SK-N-SH treated with all-trans-retinoic acid at 6 μM for 48 hours (cell line): Measurements from ENCODE around the gene TMEM259.

Experiments used
- ATAC-seq: fragments of 200-7000 bp; cut with Tn5 transposase; 3 replicates; pipeline ENCODE4 v1.9.1; 2020; ENCODE audit warnings: mild to moderate bottlenecking, moderate library complexity
- ARNTL ChIP-seq: fragments of 450-650 bp; formaldehyde crosslinking; IDR thresholded peaks from 2 replicates; pipeline ENCODE4 v1.5.0; 2020; ENCODE audit warnings: low read depth, mild to moderate bottlenecking, moderate library complexity, borderline replicate concordance
- CSDC2 ChIP-seq: fragments of 250-450 bp; sonication (Bioruptor Pico); IDR thresholded peaks from 2 replicates; pipeline ENCODE4 v1.5.0; 2020; ENCODE audit warnings: mild to moderate bottlenecking, moderate library complexity
- ESRRG ChIP-seq: fragments of 250-450 bp; sonication (Bioruptor Pico); IDR thresholded peaks from 2 replicates; pipeline ENCODE4 v1.6.1; 2021; ENCODE audit warnings: mild to moderate bottlenecking
- GLIS3 ChIP-seq: fragments of 250-450 bp; sonication (Bioruptor Pico); IDR thresholded peaks from 2 replicates; pipeline ENCODE4 v1.5.0; 2020; ENCODE audit warnings: mild to moderate bottlenecking, moderate library complexity
- ISL1 ChIP-seq: fragments of 250-450 bp; sonication (Bioruptor Pico); IDR thresholded peaks from 2 replicates; pipeline ENCODE4 v2.1.2; 2022; ENCODE audit warnings: mild to moderate bottlenecking, moderate library complexity
- PATZ1 ChIP-seq: fragments of 250-450 bp; sonication (Bioruptor Pico); IDR thresholded peaks from 2 replicates; pipeline ENCODE4 v1.8.0; 2020; ENCODE audit warnings: mild to moderate bottlenecking, moderate library complexity, borderline replicate concordance
- POU6F1 ChIP-seq: fragments of 250-450 bp; sonication (Bioruptor Pico); IDR thresholded peaks from 2 replicates; pipeline ENCODE4 v1.8.0; 2021; ENCODE audit warnings: low read depth, mild to moderate bottlenecking, moderate library complexity, borderline replicate concordance
- SNAI2 ChIP-seq: fragments of 250-450 bp; sonication (Bioruptor Pico); IDR thresholded peaks from 2 replicates; pipeline ENCODE4 v1.5.0; 2020; ENCODE audit warnings: mild to moderate bottlenecking, moderate library complexity
- TSHZ2 ChIP-seq: fragments of 250-450 bp; sonication (Bioruptor Pico); IDR thresholded peaks from 2 replicates; pipeline ENCODE4 v1.5.0; 2020; ENCODE audit warnings: mild to moderate bottlenecking, moderate library complexity
- ZC3H10 ChIP-seq: fragments of 250-450 bp; sonication (Bioruptor Pico); IDR thresholded peaks from 2 replicates; pipeline ENCODE4 v1.5.1; 2021; ENCODE audit warnings: mild to moderate bottlenecking, moderate library complexity
- ZFP3 ChIP-seq: fragments of 250-450 bp; sonication (Bioruptor Pico); IDR thresholded peaks from 2 replicates; pipeline ENCODE4 v1.5.0; 2020; ENCODE audit warnings: mild to moderate bottlenecking, moderate library complexity
- ZFP30 ChIP-seq: fragments of 450-650 bp; formaldehyde crosslinking; IDR thresholded peaks from 2 replicates; pipeline ENCODE4 v1.5.0; 2022; ENCODE audit warnings: mild to moderate bottlenecking, moderate library complexity
- ZNF565 ChIP-seq: fragments of 450-650 bp; formaldehyde crosslinking; conservative IDR thresholded peaks from 2 replicates; pipeline ENCODE4 v1.5.0; 2020; ENCODE audit warnings: low read depth, mild to moderate bottlenecking, moderate library complexity
- ZNF70 ChIP-seq: fragments of 450-650 bp; formaldehyde crosslinking; IDR thresholded peaks from 2 replicates; pipeline ENCODE4 v1.5.0; 2020; ENCODE audit warnings: mild to moderate bottlenecking, moderate library complexity
- ZNF8 ChIP-seq: fragments of 450-650 bp; formaldehyde crosslinking; IDR thresholded peaks from 2 replicates; pipeline ENCODE4 v1.5.0; 2020; ENCODE audit warnings: mild to moderate bottlenecking, moderate library complexity

Gene TMEM259

DNA sequence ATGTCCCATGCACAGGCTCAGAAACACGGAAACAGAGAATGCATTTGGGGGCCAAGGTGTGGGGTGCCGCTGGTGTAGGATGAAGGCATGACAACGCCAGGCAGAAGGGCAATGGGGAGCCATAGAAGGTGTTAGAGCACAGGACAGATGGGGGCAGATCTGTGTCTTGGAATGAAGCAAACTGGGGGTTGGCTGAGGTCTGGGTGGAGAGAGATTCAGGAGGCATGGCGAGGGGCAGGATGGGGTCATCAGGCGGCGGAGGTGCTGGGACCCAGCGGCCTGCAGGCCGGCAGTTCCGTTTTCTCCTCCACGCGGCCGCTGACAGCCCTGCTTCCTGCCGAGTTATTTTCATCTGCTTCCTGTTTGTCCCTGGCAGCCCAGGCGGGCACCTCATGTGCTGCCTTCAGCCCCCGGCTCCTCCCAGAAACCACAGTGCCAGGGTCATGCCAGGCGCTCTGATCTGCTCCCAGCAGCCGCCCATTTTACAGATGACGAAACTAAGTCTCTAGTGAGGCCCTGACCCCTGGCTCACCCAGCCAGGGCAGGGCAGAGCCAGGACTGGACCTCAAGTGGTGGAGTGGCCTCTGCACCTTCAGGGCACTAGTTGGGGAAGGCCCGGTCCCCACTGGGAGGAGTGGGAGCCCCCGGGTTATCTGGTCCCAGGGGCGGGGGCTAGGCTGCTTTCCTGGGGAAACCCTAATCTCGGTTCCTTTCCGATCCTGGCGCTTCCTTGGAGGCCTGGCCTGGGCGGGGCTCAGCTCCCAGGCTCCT is 48.3 kb upstream of the TMEM259 start (continued):
- TF ChIP-seq TSHZ2 (no peak), SNAI2 (CRISPR knock-in tag) (no peak)

DNA sequence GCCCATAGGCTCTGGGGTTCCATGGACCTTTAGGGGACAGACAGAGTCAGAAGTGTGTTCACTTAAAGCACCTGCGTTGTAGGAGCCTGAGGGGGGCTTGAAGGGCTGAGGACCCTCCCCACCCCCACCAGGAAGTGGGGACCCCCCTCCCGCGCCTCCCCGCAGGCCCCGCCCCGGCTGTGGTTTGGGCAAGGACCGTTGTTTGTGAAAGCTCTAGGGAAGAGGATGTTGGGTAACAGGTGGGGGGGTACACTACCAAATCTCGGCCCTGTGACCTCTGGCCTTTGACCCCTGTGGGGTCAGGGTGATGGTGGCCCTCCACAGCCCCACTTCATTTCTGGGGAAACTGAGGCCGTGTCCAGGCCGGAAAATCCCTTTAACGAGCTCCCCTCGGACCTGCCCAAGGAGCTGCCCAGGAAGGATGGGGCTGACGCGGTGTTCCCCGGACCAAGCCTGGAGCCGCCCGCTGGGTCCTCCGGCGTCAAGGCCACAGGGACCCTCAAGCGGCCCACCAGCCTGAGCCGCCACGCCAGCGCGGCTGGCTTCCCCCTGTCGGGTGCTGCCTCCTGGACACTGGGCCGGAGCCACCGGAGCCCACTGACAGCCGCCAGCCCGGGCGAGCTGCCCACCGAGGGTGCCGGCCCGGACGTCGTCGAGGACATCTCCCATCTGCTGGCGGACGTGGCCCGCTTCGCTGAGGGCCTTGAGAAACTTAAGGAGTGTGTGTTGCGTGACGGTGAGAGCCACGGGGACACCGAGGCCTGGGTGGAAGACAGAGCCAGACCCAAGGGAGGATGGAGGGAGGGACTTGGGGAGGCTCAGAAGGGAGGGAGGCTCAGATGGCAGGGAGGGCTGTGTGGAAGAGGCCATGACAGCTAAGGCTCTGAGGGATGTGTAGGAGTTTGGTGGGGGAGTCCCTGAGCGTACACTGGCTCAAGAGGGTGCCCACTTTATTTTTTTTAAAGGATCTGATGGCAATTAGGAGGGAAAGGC is 47.4 kb upstream of the TMEM259 start:
- no peak for ATAC-seq
- TF ChIP-seq ISL1 (CRISPR knock-in tag) (no peak), CSDC2 (CRISPR knock-in tag) (no peak), ZFP3 (CRISPR knock-in tag) (peak; percentile 97), GLIS3 (no peak), SNAI2 (CRISPR knock-in tag) (no peak), ZNF70 (no peak), ZC3H10 (no peak), ZNF8 (CRISPR knock-in tag) (no peak), PATZ1 (CRISPR knock-in tag) (no peak)

DNA sequence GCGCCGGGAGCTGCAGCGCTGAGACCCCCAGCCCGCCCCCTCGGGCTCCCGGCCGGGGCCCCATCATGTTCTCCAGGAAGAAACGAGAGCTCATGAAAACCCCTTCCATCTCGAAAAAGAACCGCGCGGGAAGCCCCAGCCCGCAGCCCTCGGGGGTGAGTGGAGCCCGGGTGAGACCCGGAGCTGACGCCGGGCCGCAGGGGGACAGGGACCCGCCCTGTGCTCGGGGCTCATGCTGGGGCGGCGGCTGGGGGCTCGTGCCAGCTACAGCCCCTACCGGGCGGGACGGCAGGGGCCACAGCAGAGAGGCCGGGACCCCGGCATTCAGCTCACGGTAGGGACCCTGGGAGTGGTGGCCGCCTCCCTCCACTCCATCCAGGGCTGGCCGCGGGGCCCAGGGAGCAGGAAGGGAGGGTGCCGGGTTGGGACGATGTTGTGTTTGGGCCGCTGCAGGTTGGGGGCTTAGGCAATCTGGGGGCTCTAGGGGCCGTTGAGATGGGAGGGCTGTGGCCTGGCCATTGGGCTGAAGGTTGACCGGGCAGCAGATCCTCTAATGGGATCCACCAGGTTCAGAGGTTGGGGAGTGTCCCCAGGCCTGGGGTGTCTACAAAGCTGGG is 46.5 kb upstream of the TMEM259 start:
- no peak for ATAC-seq
- TF ChIP-seq POU6F1 (CRISPR knock-in tag) (no peak), ZC3H10 (no peak), ESRRG (CRISPR knock-in tag) (no peak), GLIS3 (no peak), PATZ1 (CRISPR knock-in tag) (no peak), ZNF565 (CRISPR knock-in tag) (no peak), ARNTL (no peak), ISL1 (CRISPR knock-in tag) (no peak), ZFP30 (CRISPR knock-in tag) (no peak), TSHZ2 (no peak), ZNF70 (no peak)
- TF ChIP-seq, all 23 proteins: peak for 0
